CD4-positive, alpha-beta T cell treated with Interleukin-6 at 100 ng/mL for 8 hours (primary cell): Measurements from ENCODE around the gene ADGRA1.

Experiments
- DNase-seq: peaks from one replicate; pipeline ENCODE4 v3.0.0-alpha.2; 2020; ENCODE audit warnings: mixed read lengths, low spot score

The ADGRA1 gene

GRCh38 chr10:133056001-133056400, 31.7 kb upstream of the ADGRA1 start:
- DNase-seq = no peak

- DNase-seq = no peak
These were observed 31.0 kb upstream of the ADGRA1 start for GRCh38 chr10:133056651-133057178.

- no peak for DNase-seq
These were observed 29.2 kb upstream of the ADGRA1 start for GRCh38 chr10:133058331-133059092.

GRCh38 chr10:133059093-133059470, 28.6 kb upstream of the ADGRA1 start:
- DNase-seq = no peak

GRCh38 chr10:133059571-133059970, 28.2 kb upstream of the ADGRA1 start:
- DNase-seq = no peak

GRCh38 chr10:133060022-133060421, 27.7 kb upstream of the ADGRA1 start:
- DNase-seq = no peak

- no peak for DNase-seq
These were observed 27.3 kb upstream of the ADGRA1 start for GRCh38 chr10:133060466-133060865.

- DNase-seq = no peak
These were observed 26.8 kb upstream of the ADGRA1 start for GRCh38 chr10:133060881-133061280.

- no peak for DNase-seq
These were observed 26.3 kb upstream of the ADGRA1 start for GRCh38 chr10:133061296-133062038.

DNA sequence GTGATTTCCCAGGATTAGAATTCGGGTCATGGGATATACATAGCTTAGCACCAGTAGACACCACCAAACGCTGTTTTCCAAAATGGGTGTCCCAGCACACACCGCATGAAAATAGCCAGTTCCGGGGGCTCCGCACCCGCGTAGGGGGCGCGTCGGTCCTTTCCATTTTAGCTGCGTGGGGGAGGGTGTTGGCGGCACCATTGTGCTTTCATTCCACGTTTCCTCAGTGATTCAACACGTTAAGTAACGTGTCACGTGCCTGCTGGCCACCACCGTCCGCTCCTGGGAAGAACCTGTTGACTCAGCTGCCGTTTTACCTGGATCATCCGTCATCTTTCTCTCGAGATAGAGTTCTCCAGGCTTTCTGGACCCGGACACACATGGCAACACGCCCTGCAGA, 25.6 kb upstream of the ADGRA1 start:
- DNase-seq = no peak

DNA sequence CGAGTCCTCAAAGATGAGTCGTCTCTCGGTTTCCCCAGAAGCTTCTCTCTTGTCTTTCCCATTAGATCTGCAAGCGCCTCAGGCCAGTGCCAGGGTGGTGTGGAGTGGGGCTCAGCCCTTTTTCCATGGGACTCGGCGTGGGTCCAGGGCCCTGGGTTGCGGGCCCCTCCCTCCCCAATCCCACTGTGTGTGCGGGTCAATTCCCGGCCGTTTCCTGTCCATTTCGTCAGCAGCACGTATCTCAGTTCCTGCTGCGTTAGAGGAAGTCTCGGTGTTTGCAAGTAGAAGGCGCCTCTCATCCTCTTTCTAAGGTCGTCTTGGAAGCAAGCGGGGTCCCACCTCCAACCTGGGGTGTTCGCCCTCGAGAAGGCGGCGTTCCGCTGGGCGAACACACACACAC, 25.1 kb upstream of the ADGRA1 start:
- DNase-seq = no peak

GRCh38 chr10:133067149-133068105, 20.3 kb upstream of the ADGRA1 start:
- DNase-seq = no peak

- DNase-seq = no peak
These were observed 19.4 kb upstream of the ADGRA1 start for GRCh38 chr10:133068111-133069032.

DNA sequence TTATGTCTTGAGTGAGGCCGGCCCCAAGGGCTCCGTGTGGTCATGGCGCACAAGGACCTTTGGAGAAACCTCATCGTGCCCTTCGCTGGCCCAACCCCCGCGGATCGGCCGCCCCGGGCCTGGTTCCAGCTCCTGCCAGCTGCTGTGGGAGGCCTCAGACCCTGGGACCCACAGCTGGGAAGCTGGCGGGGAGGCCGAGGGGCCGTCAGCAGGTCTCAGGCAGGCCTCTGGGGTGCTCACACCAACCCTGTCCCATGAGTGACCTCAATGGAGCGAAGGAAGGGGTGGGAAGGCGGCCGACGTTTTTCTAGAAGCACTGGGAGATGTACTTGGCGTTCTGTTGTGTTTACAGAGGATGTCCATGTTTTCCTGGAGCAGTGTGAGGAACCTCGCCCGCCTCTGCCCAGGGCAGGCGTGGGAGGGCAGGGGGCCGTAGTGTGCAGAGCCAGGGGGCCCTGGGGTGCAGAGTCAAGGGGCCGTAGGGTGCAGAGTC, 18.6 kb upstream of the ADGRA1 start:
- no peak for DNase-seq

GRCh38 chr10:133070405-133070804, 17.3 kb upstream of the ADGRA1 start:
- DNase-seq = no peak

GRCh38 chr10:133070810-133071209, 16.9 kb upstream of the ADGRA1 start:
- DNase-seq = no peak

- DNase-seq = no peak
These were observed 16.0 kb upstream of the ADGRA1 start for GRCh38 chr10:133071733-133072132.

GRCh38 chr10:133072196-133072595, 15.5 kb upstream of the ADGRA1 start:
- no peak for DNase-seq

DNA sequence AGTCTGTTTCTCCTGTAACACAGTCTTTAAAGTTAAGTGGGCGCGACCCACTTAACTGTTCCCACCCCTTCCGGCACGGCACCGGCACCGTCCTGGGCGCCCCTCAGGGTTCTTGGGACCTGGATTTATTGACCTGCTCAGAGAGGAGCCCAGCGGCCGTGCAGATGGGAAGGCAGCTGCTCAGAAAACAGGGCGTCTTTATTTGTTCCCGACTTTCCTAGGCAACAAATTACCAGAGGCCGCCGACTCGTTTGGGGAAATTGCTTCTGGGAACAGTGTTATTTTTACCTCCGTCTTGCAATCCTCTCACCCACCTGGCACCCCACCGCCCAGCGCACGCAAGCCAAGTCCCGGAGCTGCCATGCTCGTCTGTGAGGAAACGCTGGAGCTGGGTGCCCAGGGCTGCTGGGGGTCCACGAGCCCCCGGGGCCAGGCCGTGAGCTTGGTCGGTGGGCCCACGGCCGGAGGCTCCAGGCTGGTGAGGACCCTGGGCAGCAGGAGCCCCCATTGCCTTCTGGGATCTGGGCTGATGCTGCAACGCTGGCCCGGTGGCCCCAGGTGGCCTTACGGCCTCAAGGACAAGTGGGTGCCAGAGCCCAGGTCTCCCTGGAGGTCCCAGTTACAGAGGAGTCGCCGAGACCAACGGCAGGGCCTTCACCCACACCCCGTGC, 14.9 kb upstream of the ADGRA1 start:
- DNase-seq = no peak
